Chondrocyte (in vitro differentiated cells): Measurements from ENCODE around the gene MAP2K6. TPM values are rescaled to one million over a fixed set of nuclear protein-coding genes. Genes with fewer than 3 reads are reported as not detected.

Source experiments
- DNase-seq: peaks from one replicate; pipeline ENCODE4 v3.0.0; 2021; ENCODE audit warnings: mixed read lengths, low spot score
- H3K27ac Mint-ChIP-seq: one replicate; pipeline ENCODE4 v1.8.0; 2021; ENCODE audit warnings: mild to moderate bottlenecking, moderate library complexity, mixed read lengths; ENCODE audit not compliant: unreplicated experiment
- H3K27me3 Mint-ChIP-seq: 2 replicates; pipeline ENCODE4 v1.8.0; 2021; ENCODE audit warnings: low read depth, mixed read lengths
- H3K36me3 Mint-ChIP-seq: 2 replicates; pipeline ENCODE4 v1.8.0; 2021; ENCODE audit warnings: low read depth, mixed read lengths
- H3K4me1 Mint-ChIP-seq: 2 replicates; pipeline ENCODE4 v1.8.0; 2021; ENCODE audit warnings: low read depth, mild to moderate bottlenecking, mixed read lengths
- H3K4me3 Mint-ChIP-seq: one replicate; pipeline ENCODE4 v1.8.0; 2021; ENCODE audit warnings: mild to moderate bottlenecking, moderate library complexity, mixed read lengths; ENCODE audit not compliant: unreplicated experiment
- H3K9me3 Mint-ChIP-seq: 2 replicates; pipeline ENCODE4 v1.8.0; 2021; ENCODE audit warnings: low read depth, mixed read lengths
- total RNA-seq: library from RNA; stranded (reverse); gene quantifications from 3 replicates; pipeline ENCODE4 v1.2.1, GENCODE V29; 2021
- TF ChIP-seq, protein P1 (sequence below): fragments of 200-600 bp; sonication (generic); IDR thresholded peaks from 2 replicates; pipeline ENCODE4 v1.5.0; 2021; ENCODE audit warnings: antibody characterized with exemption, mild to moderate bottlenecking, moderate library complexity

MAP2K6 gene
- total RNA-seq, 1 donor from 2014 or later: 0.75 TPM

DNA sequence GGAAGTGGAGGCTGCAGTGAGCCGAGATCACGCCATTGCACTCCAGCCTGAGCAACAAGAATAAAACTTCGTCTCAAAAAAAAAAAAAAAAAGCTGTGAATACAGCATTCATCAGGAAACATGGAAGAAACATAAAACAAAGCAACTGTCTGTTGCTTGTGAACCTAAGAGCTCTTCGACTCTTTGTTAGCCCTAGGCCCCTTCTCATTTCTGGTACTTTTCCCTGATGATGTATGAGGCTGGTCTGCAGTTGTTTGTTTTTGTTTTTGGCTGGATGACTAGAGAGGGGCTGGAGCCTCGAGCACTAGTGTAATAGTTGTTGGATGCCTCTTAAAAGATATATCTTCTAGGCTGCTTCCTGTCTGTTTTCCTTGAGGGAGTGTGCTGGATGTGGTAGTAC is 113.5 kb downstream of the MAP2K6 start:
- H3K27ac Mint-ChIP-seq: no peak overlapping the region
- H3K36me3 Mint-ChIP-seq: no peaks in the 10 kb centered on the region
- TF ChIP-seq, protein P1, sequence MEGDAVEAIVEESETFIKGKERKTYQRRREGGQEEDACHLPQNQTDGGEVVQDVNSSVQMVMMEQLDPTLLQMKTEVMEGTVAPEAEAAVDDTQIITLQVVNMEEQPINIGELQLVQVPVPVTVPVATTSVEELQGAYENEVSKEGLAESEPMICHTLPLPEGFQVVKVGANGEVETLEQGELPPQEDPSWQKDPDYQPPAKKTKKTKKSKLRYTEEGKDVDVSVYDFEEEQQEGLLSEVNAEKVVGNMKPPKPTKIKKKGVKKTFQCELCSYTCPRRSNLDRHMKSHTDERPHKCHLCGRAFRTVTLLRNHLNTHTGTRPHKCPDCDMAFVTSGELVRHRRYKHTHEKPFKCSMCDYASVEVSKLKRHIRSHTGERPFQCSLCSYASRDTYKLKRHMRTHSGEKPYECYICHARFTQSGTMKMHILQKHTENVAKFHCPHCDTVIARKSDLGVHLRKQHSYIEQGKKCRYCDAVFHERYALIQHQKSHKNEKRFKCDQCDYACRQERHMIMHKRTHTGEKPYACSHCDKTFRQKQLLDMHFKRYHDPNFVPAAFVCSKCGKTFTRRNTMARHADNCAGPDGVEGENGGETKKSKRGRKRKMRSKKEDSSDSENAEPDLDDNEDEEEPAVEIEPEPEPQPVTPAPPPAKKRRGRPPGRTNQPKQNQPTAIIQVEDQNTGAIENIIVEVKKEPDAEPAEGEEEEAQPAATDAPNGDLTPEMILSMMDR: no peak
- DNase-seq: no peak
- no peaks in the 10 kb centered on the region for H3K4me1 Mint-ChIP-seq
- no peak overlapping the region for H3K4me3 Mint-ChIP-seq
- no peaks in the 10 kb centered on the region for H3K9me3 Mint-ChIP-seq
- H3K27me3 Mint-ChIP-seq: no peaks in the 10 kb centered on the region

DNA sequence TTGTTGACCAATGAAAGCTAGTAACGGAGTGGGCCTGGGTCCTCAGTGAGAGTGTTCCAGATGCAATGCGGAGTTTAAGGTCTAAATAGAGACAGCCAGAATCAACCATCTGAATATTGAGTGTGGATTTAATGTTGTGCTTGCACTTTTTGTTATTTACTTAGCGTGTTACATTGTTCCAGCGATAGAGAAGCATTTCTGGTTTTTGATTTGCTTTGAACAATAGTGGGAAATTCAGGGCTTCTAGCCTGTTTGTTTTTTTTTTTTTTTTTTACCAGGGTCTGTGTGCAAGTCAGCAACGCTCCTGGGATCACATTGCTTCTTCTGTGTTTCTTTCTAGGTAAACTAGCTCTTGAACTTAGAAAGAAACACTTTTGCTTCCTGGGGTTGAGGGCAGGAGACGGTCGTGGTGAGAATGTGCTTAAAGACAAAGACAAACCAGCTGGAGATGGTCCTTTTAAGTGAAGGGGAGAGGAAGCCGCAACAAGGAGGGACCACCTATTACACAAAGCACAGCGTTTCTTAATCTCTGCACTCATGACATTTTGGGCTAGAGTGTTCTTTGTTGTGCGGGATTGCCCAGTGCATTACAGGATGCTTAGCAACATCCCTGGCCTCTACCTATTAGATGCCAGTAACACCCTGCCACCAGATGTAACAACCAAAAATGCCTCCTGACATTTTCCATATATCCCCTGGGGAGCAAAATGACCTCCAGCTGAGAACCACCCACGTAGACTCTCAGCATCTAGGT is 119.2 kb downstream of the MAP2K6 start:
- H3K4me1 Mint-ChIP-seq: no peaks in the 10 kb centered on the region
- no peaks in the 10 kb centered on the region for H3K27me3 Mint-ChIP-seq
- H3K36me3 Mint-ChIP-seq: no peaks in the 10 kb centered on the region
- no peak overlapping the region for H3K27ac Mint-ChIP-seq
- H3K9me3 Mint-ChIP-seq: no peaks in the 10 kb centered on the region
- TF ChIP-seq, protein P1: no peak
- H3K4me3 Mint-ChIP-seq: no peak overlapping the region
- no peak for DNase-seq

DNA sequence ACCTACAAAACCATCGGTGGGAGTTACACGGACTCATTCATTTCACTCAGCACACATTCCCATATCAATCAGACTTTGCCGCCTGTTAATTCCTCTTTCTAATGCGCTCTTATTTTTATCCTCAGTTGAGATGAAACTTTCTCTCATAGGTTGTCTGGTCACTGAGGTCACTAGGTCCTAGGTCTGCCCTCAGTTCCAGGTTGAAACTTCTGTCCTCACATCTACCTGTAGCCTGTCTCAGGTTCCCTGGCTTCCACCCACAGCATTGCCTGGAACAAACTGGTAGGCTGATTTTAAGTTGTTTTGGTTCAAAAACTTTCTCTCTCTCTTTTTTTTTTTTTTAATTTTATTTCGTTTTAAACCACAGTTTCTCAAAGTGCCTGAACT is 119.7 kb downstream of the MAP2K6 start:
- H3K27ac Mint-ChIP-seq: no peak overlapping the region
- no peak overlapping the region for H3K4me3 Mint-ChIP-seq
- H3K27me3 Mint-ChIP-seq: no peaks in the 10 kb centered on the region

DNA sequence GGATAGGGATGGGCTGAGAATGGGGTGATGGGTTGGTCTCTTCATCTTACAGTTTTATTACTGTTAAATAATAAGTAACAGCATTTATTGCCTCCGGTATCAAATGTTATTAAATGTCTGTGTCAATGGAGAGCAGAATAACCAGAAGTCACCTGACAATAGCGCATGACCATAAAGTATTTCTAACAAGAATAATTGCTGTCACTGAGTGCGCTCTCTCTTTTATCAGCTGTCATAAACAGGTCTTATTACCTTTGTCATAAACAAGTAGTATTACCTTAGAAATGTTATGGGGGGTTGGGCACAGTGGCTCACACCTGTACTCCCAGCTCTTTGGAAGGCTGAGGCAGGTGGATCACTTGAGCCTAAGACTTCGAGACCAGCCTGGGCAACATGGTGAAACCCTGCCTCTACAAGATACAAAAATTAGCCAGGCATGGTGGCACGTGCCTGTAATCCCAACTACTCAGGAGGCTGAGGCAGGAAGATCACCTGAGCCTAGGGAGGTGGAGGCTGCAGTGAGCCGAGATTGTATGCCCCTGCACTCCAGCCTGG is 120.6 kb downstream of the MAP2K6 start:
- DNase-seq: no peak
- no peak overlapping the region for H3K27ac Mint-ChIP-seq
- no peaks in the 10 kb centered on the region for H3K27me3 Mint-ChIP-seq
- H3K36me3 Mint-ChIP-seq: no peaks in the 10 kb centered on the region
- TF ChIP-seq, protein P1: no peak
- no peaks in the 10 kb centered on the region for H3K9me3 Mint-ChIP-seq
- H3K4me1 Mint-ChIP-seq: peaks cover 9% of the 10 kb centered on the region
- H3K4me3 Mint-ChIP-seq: no peak overlapping the region

More for the DNA sequence above, 119.7 kb downstream of the MAP2K6 start:
- no peaks in the 10 kb centered on the region for H3K36me3 Mint-ChIP-seq
- peaks cover under 1% of the 10 kb centered on the region for H3K4me1 Mint-ChIP-seq
- TF ChIP-seq, protein P1: no peak
- no peak for DNase-seq
- H3K9me3 Mint-ChIP-seq: no peaks in the 10 kb centered on the region

DNA sequence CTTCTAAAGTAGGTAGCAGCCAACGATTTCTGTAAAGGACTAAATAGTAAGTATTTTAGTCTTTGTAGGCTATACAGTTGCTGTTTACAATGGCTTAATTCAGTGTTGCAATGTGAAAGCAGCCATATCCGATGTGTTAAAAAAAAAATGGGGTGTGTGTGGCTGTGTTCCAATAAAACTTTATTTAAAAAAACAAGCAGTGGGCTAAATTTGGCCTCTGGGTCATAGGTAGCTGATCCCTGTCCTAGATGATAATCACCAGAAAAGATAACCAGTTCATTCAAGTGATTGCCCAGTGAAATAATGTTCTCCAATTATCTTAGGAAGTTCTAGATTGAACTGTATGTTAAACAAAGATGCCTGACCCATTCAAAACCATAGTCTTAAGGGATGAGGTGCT is 124.3 kb downstream of the MAP2K6 start:
- H3K27me3 Mint-ChIP-seq: no peaks in the 10 kb centered on the region
- H3K4me3 Mint-ChIP-seq: no peak overlapping the region
- TF ChIP-seq, protein P1: no peak

More for the DNA sequence above, 124.3 kb downstream of the MAP2K6 start:
- Mint-ChIP-seq H3K27ac (no peak overlapping the region), H3K4me1 (peaks cover 14% of the 10 kb centered on the region), H3K9me3 (no peaks in the 10 kb centered on the region), H3K36me3 (no peaks in the 10 kb centered on the region)
- DNase-seq: no peak
